GM18511 (cell line): Measurements from ENCODE around the gene PARD3.
"Not testable (repeated sequence)": the region's sequence is repeated elsewhere in the genome, so short reads cannot be mapped to it uniquely, and the experiment has no call there.

Experiments used
- ATAC-seq: cut with Tn5 transposase; IDR thresholded peaks from one replicate; pipeline ENCODE4 v1.9.1; 2021; ENCODE audit warnings: mild to moderate bottlenecking, moderate library complexity; ENCODE audit not compliant: unreplicated experiment

Gene PARD3

DNA sequence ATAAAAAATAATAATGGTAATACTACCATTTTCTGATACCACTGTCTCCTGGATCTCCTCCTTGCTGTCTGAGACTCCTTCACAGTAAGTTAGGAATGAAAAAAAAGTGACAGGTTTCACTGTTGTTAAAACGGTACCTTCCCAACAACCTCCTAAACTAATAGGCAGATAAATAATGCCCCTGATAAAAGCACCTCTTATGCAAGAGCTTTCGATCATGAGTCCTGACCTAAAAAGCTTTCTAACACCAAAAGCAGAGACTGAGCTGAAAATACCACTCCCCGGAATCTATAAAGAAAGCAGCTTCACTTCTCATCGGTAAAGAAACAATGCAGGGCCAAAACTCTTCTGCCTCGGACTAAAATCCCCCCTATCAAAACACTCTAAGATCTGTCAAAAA lies 14.5 kb downstream of the PARD3 start:
- no peak for ATAC-seq

DNA sequence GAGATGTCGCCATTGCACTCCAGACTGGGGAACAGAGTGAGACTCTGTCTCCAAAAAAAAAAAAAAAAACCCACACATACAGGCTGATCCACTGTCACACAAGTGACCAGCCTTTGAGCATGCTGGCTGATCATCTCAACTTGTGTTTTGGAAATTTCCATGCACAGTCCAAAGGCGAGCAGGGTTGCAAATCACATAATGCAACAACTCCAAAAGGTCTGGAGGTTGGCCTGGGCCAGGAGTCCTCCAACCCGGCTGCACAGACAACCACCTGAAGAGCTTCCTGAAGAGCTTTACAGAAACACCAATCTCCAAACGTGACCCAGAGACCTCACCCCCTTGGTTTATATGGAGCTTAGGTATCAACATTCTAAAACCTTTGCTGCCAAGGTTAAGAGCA lies 16.4 kb downstream of the PARD3 start:
- ATAC-seq, result no peak

DNA sequence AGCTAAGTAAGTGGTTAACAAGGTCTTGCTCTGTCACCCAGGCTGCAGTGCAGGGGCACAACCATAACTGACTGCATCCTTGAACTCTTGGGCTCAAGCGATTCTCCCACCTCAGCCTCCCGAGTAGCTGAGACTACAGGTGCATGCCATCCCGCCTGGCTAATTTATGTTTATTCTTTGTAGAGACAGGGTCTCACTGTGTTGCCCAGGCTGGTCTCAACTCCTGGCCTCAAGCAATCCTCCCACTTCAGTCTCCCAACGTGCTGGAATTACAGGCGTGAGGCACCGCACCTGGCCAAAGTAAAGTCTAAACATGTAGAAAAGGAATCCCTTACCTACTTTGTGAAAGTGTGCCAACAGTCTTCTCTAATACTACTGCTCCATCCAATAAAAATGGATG lies 17.9 kb downstream of the PARD3 start:
- ATAC-seq, result no peak

DNA sequence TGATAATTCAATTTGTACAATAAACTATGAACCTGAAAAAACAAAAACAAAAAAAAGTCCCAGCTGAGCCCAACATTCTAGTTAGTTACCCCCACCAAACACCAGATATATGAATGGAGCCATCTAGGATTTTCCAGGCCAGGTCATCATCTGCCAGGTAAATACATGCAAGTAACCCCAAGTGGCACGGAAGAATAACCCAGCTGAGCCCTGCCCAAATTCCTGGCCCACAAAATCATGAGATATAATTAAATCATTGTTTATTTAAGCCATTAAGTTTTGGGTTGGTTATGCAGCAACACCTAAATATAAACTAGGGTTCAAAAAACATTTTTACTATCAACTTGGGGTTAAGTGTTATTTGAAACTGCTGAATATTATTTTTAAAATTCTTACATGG lies 19.0 kb downstream of the PARD3 start:
- ATAC-seq, result no peak

DNA sequence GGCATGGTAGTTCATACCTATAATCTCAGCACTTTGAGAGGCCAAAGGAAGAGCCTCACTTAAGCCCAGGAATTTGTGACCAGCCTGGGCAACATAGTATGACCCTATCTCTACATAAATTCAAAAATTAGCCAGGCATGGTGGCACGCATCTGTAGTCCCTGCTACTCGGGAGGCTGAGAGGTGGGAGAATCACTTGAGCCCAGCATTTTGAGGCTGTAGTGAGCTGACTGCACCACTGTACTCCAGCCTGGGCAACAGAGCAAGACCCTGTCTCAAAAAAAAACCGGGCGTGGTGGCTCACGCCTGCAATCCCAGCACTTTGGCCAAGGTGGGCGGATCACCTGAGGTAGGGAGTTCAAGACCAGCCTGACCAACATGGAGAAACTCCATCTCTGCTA lies 19.8 kb downstream of the PARD3 start:
- no peak for ATAC-seq

DNA sequence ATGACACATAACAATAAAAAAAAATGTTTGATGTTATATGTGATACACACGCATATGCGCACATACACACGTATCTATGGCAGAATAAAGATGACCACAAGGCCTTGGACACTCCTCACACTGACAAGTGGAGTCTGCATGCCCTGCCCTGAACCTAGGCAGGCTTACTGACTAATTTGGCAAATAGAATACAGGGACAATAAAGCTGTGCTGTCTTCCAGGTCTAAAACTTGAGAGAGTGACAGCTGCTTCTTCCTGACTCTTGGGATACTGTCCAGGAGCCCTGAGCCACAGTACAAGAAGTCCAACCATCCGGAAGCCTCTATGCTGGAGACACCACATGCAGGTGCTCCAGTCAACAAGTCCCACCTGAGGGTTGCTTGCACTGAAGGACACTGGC lies 20.3 kb downstream of the PARD3 start:
- ATAC-seq, result no peak

DNA sequence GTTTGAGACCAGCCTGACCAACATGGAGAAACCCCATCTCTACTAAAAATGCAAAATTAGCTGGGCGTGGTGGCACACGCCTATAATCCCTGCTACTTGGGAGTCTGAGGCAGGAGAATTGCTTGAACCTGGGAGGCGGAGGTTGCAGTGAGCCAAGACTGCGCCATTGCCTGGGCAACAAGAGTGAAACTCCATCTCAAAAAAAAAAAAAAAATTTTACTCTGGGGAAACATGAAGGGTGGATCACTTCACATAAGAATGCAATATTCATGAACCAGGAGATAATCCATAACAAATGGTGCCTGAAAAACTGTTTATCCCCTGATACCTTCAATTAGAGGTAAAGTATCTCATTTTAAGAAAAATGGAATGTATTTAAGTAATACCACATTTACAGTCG lies 21.5 kb downstream of the PARD3 start:
- ATAC-seq, result not testable (repeated sequence)

DNA sequence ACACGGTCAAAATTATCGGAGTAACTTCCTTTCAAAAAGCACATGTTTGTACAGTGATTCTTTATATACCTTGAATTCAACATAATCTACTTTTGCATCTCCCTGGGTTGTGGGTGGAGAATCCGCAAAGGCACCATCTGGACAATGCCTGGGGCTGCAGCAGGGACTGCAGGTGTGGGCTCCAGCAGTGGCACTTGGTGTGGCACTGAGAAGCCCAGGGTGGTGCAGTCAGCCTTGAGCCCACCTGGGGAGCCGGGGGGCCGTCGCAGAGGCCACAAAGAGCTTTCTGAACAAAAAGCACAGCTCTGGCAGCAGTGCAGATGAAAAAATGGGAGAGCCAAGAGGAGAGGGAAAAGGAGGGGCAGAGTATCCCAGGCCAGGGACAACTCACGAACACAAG lies 22.2 kb downstream of the PARD3 start:
- ATAC-seq, result no peak

DNA sequence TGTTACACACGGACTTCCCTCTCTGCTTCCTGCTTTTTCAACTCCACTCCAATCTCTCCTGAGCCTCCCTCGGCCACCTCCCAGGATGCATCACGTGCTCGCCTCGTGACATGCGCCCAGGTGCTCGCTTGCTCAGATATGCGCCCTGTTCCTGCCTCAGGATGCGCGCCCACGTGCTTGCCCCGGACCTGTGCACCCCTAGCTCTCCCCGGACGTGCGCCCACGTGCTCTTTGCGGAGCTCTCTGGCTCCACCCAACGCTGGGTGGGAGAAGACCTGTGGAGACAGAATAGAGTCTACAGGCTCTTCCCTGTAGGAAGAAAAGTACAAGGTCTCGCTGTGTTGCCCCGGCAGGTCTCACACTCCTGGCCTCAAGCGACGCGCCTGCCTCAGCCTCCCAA lies 23.1 kb downstream of the PARD3 start:
- ATAC-seq, result no peak

DNA sequence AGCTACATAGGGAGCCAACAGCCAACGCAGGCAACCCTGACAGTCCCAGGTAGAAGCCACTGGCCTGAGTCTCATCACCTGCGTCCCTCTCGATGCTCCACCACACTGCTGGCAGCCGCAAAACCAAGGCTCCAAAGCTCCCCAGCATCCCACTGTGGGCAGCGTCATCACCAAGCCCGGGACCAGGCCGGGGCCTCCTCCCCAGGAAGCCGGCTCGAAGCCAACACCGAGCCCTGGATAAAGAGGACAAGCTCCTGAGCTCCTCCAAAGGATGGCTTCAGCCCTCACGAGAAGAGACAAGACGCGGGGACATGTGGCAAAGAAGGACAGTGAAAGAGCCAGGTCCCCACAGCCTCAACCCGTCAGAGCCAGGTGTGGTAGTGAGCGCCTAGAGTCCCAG lies 23.9 kb downstream of the PARD3 start:
- no peak for ATAC-seq

DNA sequence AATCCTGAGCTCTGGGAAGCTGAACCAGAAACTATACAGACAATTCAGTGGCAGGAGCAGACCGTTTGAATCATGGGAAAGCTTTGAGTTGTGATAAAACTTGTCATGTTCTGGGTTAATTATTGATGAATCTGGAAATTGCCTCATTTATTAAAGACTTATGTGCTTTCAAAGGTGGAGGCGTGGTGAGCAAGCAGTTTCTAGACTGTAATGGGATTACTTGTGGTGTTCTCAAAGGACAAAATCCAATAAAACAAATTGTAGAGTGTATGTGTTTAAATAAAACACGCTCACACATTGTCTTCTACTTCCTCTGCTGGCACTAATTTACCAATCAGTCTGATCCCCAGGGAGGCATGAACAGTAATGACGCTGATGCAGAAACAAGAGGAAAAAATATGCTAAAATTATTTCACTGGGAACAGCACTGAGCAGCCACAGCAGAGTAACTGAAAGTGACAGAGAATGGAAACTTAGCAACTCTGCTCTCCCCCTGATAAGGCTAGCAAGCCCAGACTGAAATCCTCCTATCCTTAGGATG lies 25.1 kb downstream of the PARD3 start:
- peak; percentile 49 for ATAC-seq

DNA sequence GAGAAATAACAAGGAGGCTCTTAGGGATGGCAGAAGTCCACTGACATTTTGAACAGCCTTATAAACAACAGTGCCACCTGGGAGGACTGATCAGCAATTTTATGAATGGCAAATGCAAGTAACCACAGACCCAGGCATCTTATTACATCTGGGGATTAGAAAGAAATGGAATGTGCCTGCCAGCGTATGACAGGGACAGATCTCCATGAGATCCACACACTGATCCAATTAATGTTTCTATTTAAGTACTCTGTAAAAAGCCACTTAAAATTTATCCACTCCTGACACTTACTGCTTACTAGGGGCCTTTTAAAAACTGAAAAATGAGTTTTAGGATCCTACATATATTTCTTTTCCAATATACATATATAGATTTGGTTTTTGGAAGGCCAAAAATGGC lies 28.6 kb downstream of the PARD3 start:
- ATAC-seq, result no peak

DNA sequence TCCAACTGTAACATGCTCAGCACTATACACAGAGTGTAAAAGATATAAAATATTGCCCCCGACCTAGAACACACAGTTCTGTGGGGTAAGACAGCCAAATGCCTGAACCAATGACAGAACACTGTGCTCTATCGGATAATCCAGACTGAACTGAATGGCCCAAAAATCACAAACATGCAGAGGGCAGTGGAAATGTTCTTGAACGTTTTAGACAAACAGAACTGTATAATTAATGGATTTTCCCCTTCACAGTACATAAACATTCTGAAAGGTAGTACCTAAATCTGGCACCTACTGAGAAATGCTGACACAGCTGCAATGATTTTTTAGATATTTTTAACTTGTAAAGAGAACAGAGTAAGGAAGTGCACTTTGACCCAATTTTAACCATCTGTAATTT lies 33.4 kb downstream of the PARD3 start:
- ATAC-seq, result no peak

DNA sequence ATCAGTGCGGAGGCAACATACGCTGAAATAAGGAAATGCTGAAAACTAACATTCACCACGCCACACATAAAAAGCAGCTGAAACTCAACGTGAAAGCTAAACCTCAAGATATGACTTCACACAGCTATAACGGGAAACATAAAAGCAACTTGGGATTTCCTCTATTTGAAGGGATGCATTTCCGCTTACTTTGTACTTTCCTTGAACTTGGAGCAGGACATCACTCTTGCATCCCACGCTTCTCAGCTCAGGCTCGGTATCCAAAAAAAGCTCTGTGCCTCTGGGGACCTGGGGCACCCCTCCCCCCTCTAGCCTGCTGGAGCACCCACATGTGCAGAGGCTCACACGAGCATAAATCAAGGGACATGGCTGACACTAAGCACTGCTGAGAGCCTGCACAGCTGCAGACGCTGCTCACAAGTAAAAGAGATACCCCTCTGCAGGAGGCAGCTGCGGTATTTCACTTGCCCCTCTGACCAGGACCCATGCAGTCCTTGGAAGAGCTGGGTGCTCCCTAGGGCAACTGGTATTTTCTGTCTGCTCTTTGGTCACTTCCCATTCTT lies 34.2 kb downstream of the PARD3 start:
- peak; percentile 90 for ATAC-seq

DNA sequence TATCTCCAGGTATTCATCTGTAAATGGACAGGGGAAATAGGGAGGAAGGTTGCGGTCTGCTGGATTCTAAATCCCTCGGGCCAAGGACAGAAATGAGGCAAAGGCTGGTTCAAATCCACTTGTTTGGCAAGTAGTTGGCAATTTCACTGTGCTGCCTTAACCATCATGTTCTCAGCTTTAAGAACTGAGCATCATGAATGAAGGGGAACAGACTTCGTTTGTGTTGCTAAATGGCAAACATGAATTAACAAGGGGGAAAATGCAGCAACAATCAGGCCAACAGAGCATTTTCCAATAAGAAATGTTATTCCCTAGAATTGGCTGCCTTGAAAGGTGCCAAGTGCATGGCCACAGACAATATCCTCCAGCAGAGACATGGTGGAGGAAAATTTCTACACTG lies 36.9 kb downstream of the PARD3 start:
- no peak for ATAC-seq

DNA sequence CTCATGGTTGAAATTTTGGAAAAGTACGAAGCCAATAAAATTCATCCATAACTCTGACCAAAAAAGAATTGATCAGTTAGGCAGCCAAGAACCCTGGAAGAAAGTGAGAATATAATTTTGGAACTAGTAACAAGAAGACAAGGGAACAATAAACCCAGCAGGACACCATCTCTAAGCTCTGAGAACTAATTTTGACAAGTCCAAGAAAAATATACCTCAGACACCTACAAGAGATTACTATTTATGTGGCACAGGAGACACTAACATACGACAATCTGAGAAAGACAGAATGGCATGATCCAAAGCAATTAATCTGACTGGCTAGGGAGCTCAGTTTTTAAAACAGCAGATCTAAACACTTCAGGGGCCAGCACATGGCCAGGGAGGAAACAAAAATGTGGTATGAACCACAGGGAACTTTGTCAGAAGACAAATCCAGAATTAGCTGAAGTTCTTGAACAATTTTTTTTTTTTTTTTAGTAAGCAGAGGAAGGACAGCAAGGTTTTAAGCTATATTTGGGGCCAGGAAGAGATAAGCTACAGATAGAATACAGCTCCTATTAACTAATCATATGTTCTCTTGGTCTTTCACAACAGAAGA lies 38.9 kb downstream of the PARD3 start:
- ATAC-seq, result no peak

DNA sequence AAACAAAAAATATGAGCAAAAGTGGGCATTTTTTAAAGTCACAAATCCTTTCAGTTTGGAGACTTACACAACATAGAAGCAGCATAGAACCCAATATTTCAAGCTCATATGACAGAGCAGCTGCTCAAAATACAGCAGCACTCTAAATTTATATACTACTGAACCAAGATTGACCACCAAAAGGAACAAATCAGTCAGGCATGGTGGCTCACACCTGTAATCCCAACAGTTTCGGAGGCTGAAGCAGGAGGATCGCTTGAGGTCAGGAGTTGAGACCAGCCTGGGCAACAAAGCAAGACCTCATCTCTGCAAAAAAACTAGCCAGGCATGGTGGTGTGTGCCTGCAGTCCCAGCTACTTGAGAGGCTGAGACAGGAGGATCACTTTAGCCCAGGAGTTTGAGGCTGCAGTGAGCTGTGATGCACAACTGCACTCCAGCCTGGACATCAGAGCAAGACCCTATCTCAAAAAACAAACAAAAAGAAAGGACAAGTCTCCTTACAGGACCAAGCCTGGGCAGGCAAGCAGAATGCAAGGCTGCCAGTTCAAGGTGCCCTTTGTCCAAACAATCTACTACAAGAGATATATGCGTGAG lies 40.0 kb downstream of the PARD3 start:
- no peak for ATAC-seq

DNA sequence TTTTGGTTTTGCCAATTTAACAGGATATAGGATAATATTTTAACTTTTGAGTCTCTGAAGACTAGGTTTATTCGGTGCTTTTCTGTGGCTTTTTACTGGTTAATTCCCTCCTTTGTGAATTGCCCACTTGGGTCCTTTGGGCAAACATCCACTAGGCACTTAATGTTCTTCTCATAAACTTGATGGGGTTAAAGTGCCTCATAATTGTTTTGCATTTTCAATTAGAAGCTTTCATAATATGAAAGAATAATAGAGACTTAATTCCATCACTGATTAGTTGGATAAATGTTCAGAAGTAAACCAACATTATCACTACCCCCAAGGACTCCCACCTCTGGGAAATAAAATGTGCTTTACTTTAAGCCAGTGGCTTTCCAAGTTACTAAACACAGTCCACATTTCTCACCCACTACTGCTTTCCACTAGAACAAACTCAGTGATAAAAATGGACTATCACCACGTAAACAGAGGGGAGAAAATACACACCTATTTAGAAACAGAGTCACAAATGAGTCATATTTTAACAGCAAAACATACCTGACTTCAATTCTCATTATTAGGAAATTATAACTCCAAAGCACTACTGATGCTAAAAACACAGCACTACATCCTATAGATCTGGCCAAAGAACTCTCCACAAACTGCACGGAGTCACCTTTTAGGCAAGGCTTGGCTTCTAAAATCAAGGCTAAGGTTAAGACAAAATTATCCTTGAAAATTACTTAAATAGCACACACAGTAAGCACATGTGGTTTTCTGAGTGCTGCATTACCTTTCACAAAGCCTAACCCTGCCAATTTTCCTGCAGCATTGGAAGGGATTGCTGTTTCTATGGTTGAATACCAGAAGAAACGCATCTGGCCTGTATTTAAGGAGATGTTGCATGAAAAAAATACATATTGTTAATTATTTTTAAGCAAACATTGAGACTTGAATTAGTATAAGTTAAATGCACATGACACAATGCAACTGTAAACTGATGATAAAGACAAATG lies 41.2 kb downstream of the PARD3 start:
- no peak for ATAC-seq

DNA sequence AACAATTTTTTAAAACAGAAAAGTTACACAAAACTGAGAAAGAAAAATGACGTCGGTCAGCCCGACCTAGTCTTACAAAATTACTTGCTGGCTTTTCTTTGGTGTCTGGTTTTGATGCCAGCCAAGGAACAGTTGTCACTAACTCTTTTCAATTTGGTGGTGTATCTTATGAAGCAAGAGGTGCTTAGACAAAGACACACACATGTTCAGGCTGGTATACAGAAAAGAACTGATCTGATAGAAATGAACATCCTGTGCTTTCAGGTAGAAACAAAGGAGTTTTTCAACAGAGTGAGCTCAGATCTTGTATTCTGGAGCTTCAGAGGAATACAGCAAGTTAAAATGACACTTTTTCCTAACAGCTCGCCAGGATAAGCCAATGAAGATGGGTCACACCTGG lies 43.6 kb downstream of the PARD3 start:
- no peak for ATAC-seq

DNA sequence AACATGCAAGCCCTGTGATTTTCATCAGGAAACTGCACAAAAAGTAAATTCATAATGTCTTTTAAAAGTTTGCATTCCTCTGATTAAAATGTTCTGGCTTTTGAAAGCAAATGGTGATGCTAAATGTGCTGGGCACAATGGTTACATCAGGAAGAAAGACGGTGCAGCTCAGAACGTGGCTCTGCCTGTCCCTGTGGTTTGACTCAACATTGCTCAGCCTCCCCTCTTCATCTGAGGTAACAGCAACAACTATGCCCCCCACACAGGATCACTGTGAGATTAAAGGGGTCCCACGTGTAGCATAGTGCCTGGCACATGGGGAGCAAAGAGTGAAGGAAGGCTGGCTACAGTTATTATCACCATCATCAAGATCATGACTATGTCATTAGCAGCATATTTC lies 44.0 kb downstream of the PARD3 start:
- ATAC-seq, result no peak

DNA sequence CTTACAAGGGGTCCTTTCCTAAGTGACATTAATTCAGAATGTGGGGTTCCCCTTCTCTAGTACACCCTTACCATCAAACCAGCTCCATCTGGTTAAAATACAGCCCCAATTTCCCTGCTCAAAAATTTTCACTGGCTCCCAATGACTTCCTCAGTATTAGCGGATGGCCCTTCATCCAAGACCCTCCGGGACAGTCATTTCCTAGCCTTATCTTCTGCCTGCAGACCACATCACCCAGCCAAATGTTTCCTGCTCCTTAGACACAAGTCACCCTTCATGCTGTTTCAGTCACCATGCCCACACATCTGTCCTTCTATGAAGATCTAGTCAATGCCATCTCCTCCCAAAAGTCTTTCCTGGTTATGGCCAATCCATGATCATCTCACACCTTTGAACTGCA lies 45.2 kb downstream of the PARD3 start:
- ATAC-seq, result no peak

DNA sequence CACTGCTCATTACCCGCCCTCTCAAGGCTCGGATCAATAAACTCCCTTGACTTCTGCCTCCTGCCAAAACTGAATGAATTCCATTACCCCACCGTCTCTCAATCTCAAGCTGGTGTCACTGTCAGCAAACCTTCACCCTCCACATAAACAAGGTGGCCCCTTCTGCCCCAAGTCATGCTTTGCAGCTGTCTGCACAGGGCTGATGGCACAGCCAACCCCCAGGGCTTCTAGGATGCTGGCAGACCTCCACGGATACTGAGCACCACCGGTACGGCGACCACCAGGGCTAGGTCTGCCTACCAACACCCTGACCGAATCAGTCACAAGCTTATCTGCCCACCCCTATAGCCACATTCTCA lies 46.1 kb downstream of the PARD3 start:
- ATAC-seq, result no peak
